Measurements from ENCODE around the gene TALDO1.
"Not testable (repeated sequence)": the region's sequence is repeated elsewhere in the genome, so short reads cannot be mapped to it uniquely, and the experiment has no call there.

TALDO1 gene

DNA sequence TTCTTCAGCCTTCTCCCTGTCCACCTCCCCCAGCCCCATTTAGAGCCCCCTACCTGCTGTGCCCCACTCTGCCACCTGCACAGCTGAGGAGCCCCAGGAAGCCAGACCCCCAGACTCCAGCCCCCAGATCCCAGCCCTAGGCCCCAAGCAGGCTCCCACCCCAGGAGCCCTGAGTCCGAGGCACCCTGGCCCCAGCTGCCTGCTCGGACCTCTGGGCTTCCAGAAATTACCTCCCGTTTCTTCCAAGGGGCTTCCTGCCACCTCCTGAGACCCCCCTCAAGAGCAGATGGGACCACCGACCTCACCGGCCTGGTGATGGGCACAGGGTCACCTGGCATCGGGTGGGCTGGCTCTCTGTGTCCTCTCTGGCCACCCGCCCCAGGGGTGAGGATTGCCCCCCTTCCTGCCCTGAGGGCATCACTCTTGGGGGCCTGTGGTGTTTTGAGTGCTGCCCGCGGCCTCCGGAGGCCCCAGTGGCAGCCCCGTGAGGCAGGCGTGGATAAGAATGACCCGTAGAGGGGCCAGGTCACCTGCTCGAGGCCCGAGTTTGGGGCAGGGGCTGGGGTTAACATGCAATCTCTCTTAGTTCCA lies 18.3 kb upstream of the TALDO1 start:
- Mint-ChIP-seq H3K27ac (no peak overlapping the region), H3K36me3 (ENCODE audit: low read depth) (no peaks in the 10 kb centered on the region), H3K4me1 (peaks cover 4% of the 10 kb centered on the region), H3K27me3 (ENCODE audit: low read depth) (peaks cover 22% of the 10 kb centered on the region), H3K4me3 (no peak overlapping the region), H3K9me3 (no peaks in the 10 kb centered on the region)
- TF ChIP-seq, protein P1, sequence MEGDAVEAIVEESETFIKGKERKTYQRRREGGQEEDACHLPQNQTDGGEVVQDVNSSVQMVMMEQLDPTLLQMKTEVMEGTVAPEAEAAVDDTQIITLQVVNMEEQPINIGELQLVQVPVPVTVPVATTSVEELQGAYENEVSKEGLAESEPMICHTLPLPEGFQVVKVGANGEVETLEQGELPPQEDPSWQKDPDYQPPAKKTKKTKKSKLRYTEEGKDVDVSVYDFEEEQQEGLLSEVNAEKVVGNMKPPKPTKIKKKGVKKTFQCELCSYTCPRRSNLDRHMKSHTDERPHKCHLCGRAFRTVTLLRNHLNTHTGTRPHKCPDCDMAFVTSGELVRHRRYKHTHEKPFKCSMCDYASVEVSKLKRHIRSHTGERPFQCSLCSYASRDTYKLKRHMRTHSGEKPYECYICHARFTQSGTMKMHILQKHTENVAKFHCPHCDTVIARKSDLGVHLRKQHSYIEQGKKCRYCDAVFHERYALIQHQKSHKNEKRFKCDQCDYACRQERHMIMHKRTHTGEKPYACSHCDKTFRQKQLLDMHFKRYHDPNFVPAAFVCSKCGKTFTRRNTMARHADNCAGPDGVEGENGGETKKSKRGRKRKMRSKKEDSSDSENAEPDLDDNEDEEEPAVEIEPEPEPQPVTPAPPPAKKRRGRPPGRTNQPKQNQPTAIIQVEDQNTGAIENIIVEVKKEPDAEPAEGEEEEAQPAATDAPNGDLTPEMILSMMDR (IDR thresholded peaks at IDR 0.05; ENCODE audit: unreplicated experiment in 3 of 3), result no peak

GRCh38 chr11:729492-730074 lies 17.7 kb upstream of the TALDO1 start:
- Mint-ChIP-seq H3K27me3 (ENCODE audit: low read depth) (peaks cover 20% of the 10 kb centered on the region), H3K4me1 (peaks cover 4% of the 10 kb centered on the region), H3K9me3 (peaks cover 4% of the 10 kb centered on the region), H3K4me3 (no peak overlapping the region), H3K36me3 (ENCODE audit: low read depth) (no peaks in the 10 kb centered on the region), H3K27ac (no peak overlapping the region)
- TF ChIP-seq, protein P1 (IDR thresholded peaks at IDR 0.05; ENCODE audit: unreplicated experiment in 3 of 3), result no peak

- no peaks in the 10 kb centered on the region for H3K36me3 Mint-ChIP-seq (ENCODE audit: low read depth)
- peaks cover 20% of the 10 kb centered on the region for H3K27me3 Mint-ChIP-seq (ENCODE audit: low read depth)
- TF ChIP-seq, protein P1 (IDR thresholded peaks at IDR 0.05; ENCODE audit: unreplicated experiment in 3 of 3), result no peak
- H3K4me1 Mint-ChIP-seq, result peaks cover 4% of the 10 kb centered on the region
- no peak overlapping the region for H3K27ac Mint-ChIP-seq
- H3K4me3 Mint-ChIP-seq, result no peak overlapping the region
- H3K9me3 Mint-ChIP-seq, result peaks cover 7% of the 10 kb centered on the region
These were observed 14.2 kb upstream of the TALDO1 start for GRCh38 chr11:733072-733471.

DNA sequence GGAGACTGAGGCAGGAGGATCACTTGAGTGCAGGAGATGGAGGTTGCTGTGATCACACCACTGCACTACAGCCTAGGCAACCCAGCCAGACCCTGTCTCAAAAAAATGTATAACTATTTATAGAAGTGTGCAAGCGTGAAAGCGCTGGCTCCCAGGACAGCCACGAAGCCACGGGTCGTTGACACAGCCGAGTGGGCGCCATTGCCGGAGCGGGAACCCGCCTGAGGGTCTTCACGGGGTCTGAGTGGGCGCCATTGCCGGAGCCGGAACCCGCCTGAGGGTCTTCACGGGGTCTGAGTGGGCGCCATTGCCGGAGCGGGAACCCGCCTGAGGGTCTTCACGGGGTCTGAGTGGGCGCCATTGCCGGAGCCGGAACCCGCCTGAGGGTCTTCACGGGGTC lies 12.7 kb upstream of the TALDO1 start:
- not testable (repeated sequence) for H3K9me3 Mint-ChIP-seq

GRCh38 chr11:737366-737765 lies 9.9 kb upstream of the TALDO1 start:
- peaks cover 7% of the 10 kb centered on the region for H3K9me3 Mint-ChIP-seq
- peak overlapping the region in 1 of 3 experiments; percentile 11 for H3K27ac Mint-ChIP-seq
- TF ChIP-seq, protein P1 (IDR thresholded peaks at IDR 0.05; ENCODE audit: unreplicated experiment in 3 of 3), result no peak
- no peak overlapping the region for H3K4me3 Mint-ChIP-seq
- peaks cover 18% of the 10 kb centered on the region for H3K27me3 Mint-ChIP-seq (ENCODE audit: low read depth)
- H3K4me1 Mint-ChIP-seq, result peaks cover 4% of the 10 kb centered on the region
- no peaks in the 10 kb centered on the region for H3K36me3 Mint-ChIP-seq (ENCODE audit: low read depth)

More for the DNA sequence above, 12.7 kb upstream of the TALDO1 start:
- H3K27ac Mint-ChIP-seq; H3K4me1 Mint-ChIP-seq; H3K36me3 Mint-ChIP-seq (ENCODE audit: low read depth); H3K4me3 Mint-ChIP-seq: not testable (repeated sequence)
- peaks cover 21% of the 10 kb centered on the region for H3K27me3 Mint-ChIP-seq (ENCODE audit: low read depth)

- not testable (repeated sequence) for H3K4me1 Mint-ChIP-seq; H3K9me3 Mint-ChIP-seq; H3K4me3 Mint-ChIP-seq; H3K36me3 Mint-ChIP-seq (ENCODE audit: low read depth)
- peak overlapping the region in 1 of 3 experiments; percentile 11 for H3K27ac Mint-ChIP-seq
- H3K27me3 Mint-ChIP-seq (ENCODE audit: low read depth), result peaks cover 18% of the 10 kb centered on the region
These were observed 9.4 kb upstream of the TALDO1 start for GRCh38 chr11:737899-738298.

GRCh38 chr11:742156-742546 lies 5.1 kb upstream of the TALDO1 start:
- H3K27me3 Mint-ChIP-seq (ENCODE audit: low read depth), result peaks cover 17% of the 10 kb centered on the region
- peaks cover 7% of the 10 kb centered on the region for H3K4me1 Mint-ChIP-seq
- H3K9me3 Mint-ChIP-seq, result no peaks in the 10 kb centered on the region
- no peaks in the 10 kb centered on the region for H3K36me3 Mint-ChIP-seq (ENCODE audit: low read depth)
- H3K4me3 Mint-ChIP-seq, result no peak overlapping the region
- H3K27ac Mint-ChIP-seq, result no peak overlapping the region
- TF ChIP-seq, protein P1 (IDR thresholded peaks at IDR 0.05; ENCODE audit: unreplicated experiment in 3 of 3), result no peak
